ENCODE data around the gene WDFY4.

The WDFY4 gene

GRCh38 chr10:48693206-48693605 is 8.5 kb downstream of the WDFY4 start:
- H3K4me2 ChIP-seq: no peak overlapping the region
- no peak for TF ChIP-seq Cebpa-rat (IDR thresholded peaks at IDR 0.05)
- no peak overlapping the region; a peak in 2 of 22 replicates for H3K9ac ChIP-seq
- peaks cover 0 to 83% (median 18%) of the 10 kb centered on the region in 11 experiments; a peak in 17 of 22 replicates for H3K36me3 ChIP-seq
- peaks cover 0 to 24% (median 8%) of the 10 kb centered on the region in 10 experiments; a peak in 11 of 20 replicates for H3K4me1 ChIP-seq
- H3K27ac ChIP-seq: no peak overlapping the region
- peaks cover 0 to 85% (median 73%) of the 10 kb centered on the region in 11 experiments; a peak in 16 of 22 replicates for H4K20me1 ChIP-seq
- peaks cover 7 to 28% (median 21%) of the 10 kb centered on the region in 11 experiments; a peak in 21 of 22 replicates for H3K9me3 ChIP-seq (replicated peaks in 1 of 11)
- no peak overlapping the region for H3K4me3 ChIP-seq
- H3K27me3 ChIP-seq: no peaks in the 10 kb centered on the region

GRCh38 chr10:48694371-48695030 is 9.8 kb downstream of the WDFY4 start:
- no peak overlapping the region for H3K4me2 ChIP-seq
- H3K9me3 ChIP-seq (replicated peaks in 1 of 11): peaks cover 7 to 20% (median 19%) of the 10 kb centered on the region in 11 experiments; a peak in 21 of 22 replicates
- H3K4me1 ChIP-seq: peaks cover 0 to 26% (median 13%) of the 10 kb centered on the region in 10 experiments; a peak in 19 of 20 replicates
- peaks cover 0 to 90% (median 17%) of the 10 kb centered on the region in 11 experiments; a peak in 17 of 22 replicates for H3K36me3 ChIP-seq
- H3K27me3 ChIP-seq: no peaks in the 10 kb centered on the region
- H4K20me1 ChIP-seq: peaks cover 0 to 98% (median 86%) of the 10 kb centered on the region in 11 experiments; a peak in 16 of 22 replicates
- H3K9ac ChIP-seq: no peak overlapping the region
- TF ChIP-seq Cebpa-rat (IDR thresholded peaks at IDR 0.05): no peak
- no peak overlapping the region for H3K27ac ChIP-seq
- no peak overlapping the region for H3K4me3 ChIP-seq

- Histone ChIP-seq H3K4me3 (no peak overlapping the region), H3K27ac (no peak overlapping the region), H3K4me2 (no peak overlapping the region), H3K4me1 (peaks cover 9 to 33% (median 19%) of the 10 kb centered on the region in 10 experiments), H3K9me3 (replicated peaks in 1 of 11) (peaks cover 0 to 6% (median 5%) of the 10 kb centered on the region in 11 experiments; a peak in 18 of 22 replicates), H3K36me3 (peaks cover 0 to 86% (median 3%) of the 10 kb centered on the region in 11 experiments; a peak in 14 of 22 replicates), H3K27me3 (no peaks in the 10 kb centered on the region), H4K20me1 (peaks cover 0 to 100% (median 97%) of the 10 kb centered on the region in 11 experiments; a peak in 17 of 22 replicates), H3K9ac (no peak overlapping the region)
- TF ChIP-seq Cebpa-rat (IDR thresholded peaks at IDR 0.05): no peak
Observed at GRCh38 chr10:48695636-48696534, 11.2 kb downstream of the WDFY4 start.

- Histone ChIP-seq H3K27ac (no peak overlapping the region), H3K4me1 (peaks cover 12 to 37% (median 22%) of the 10 kb centered on the region in 10 experiments), H3K4me3 (no peak overlapping the region), H3K4me2 (no peak overlapping the region), H3K9ac (no peak overlapping the region), H4K20me1 (peaks cover 0 to 100% (median 94%) of the 10 kb centered on the region in 11 experiments; a peak in 17 of 22 replicates), H3K27me3 (no peaks in the 10 kb centered on the region), H3K9me3 (replicated peaks in 1 of 11) (peaks cover 0 to under 1% (median 0%) of the 10 kb centered on the region in 11 experiments; a peak in 1 of 22 replicates), H3K36me3 (peaks cover 0 to 80% (median 0%) of the 10 kb centered on the region in 11 experiments; a peak in 11 of 22 replicates)
- TF ChIP-seq Cebpa-rat (IDR thresholded peaks at IDR 0.05): no peak
Observed at GRCh38 chr10:48696535-48696873, 11.8 kb downstream of the WDFY4 start.

- Histone ChIP-seq H3K4me3 (no peak overlapping the region), H3K9me3 (replicated peaks in 1 of 11) (no peaks in the 10 kb centered on the region), H3K9ac (no peak overlapping the region), H3K4me1 (peaks cover 12 to 36% (median 27%) of the 10 kb centered on the region in 10 experiments), H3K27ac (no peak overlapping the region), H4K20me1 (peaks cover 0 to 100% (median 93%) of the 10 kb centered on the region in 11 experiments; a peak in 17 of 22 replicates), H3K4me2 (no peak overlapping the region), H3K27me3 (no peaks in the 10 kb centered on the region), H3K36me3 (peaks cover 0 to 80% (median 0%) of the 10 kb centered on the region in 11 experiments; a peak in 11 of 22 replicates)
- TF ChIP-seq Cebpa-rat (IDR thresholded peaks at IDR 0.05): no peak
Observed at GRCh38 chr10:48697091-48697490, 12.4 kb downstream of the WDFY4 start.

GRCh38 chr10:48697821-48698764 is 13.4 kb downstream of the WDFY4 start:
- H3K27me3 ChIP-seq: no peaks in the 10 kb centered on the region
- peaks cover 3 to 100% (median 93%) of the 10 kb centered on the region in 11 experiments; a peak in 17 of 22 replicates for H4K20me1 ChIP-seq
- no peak overlapping the region for H3K9ac ChIP-seq
- no peak overlapping the region for H3K4me3 ChIP-seq
- TF ChIP-seq Cebpa-rat (IDR thresholded peaks at IDR 0.05): no peak
- no peak overlapping the region for H3K27ac ChIP-seq
- peaks cover 0 to 74% (median 0%) of the 10 kb centered on the region in 11 experiments; a peak in 11 of 22 replicates for H3K36me3 ChIP-seq
- no peak overlapping the region for H3K4me2 ChIP-seq
- H3K4me1 ChIP-seq: peaks cover 18 to 36% (median 28%) of the 10 kb centered on the region in 10 experiments
- no peaks in the 10 kb centered on the region for H3K9me3 ChIP-seq (replicated peaks in 1 of 11)

- Histone ChIP-seq H4K20me1 (peaks cover 4 to 100% (median 93%) of the 10 kb centered on the region in 11 experiments; a peak in 17 of 22 replicates), H3K9me3 (replicated peaks in 1 of 11) (no peaks in the 10 kb centered on the region), H3K4me2 (peak overlapping the region in 7 of 11 experiments; percentile 2 to 44 (median 14); a peak in 6 of 22 replicates), H3K9ac (no peak overlapping the region; a peak in 1 of 22 replicates), H3K4me3 (no peak overlapping the region), H3K27me3 (no peaks in the 10 kb centered on the region), H3K4me1 (peaks cover 23 to 39% (median 28%) of the 10 kb centered on the region in 10 experiments), H3K27ac (no peak overlapping the region), H3K36me3 (peaks cover 0 to 73% (median 0%) of the 10 kb centered on the region in 11 experiments; a peak in 11 of 22 replicates)
- no peak for TF ChIP-seq Cebpa-rat (IDR thresholded peaks at IDR 0.05)
Observed at GRCh38 chr10:48699011-48699627, 14.4 kb downstream of the WDFY4 start.
